NCI-H345 treated with DMSO at 0.1 percent for 48 hours (cell line): ENCODE results near the gene DDX39B.
"Not testable (repeated sequence)": the region's sequence is repeated elsewhere in the genome, so short reads cannot be mapped to it uniquely, and the experiment has no call there.

Experiments
- DNase-seq: peaks from one replicate; lab custom pipeline; 2025; ENCODE audit not compliant: unreplicated experiment; lab: John Stamatoyannopoulos, UW

DDX39B gene

DNA sequence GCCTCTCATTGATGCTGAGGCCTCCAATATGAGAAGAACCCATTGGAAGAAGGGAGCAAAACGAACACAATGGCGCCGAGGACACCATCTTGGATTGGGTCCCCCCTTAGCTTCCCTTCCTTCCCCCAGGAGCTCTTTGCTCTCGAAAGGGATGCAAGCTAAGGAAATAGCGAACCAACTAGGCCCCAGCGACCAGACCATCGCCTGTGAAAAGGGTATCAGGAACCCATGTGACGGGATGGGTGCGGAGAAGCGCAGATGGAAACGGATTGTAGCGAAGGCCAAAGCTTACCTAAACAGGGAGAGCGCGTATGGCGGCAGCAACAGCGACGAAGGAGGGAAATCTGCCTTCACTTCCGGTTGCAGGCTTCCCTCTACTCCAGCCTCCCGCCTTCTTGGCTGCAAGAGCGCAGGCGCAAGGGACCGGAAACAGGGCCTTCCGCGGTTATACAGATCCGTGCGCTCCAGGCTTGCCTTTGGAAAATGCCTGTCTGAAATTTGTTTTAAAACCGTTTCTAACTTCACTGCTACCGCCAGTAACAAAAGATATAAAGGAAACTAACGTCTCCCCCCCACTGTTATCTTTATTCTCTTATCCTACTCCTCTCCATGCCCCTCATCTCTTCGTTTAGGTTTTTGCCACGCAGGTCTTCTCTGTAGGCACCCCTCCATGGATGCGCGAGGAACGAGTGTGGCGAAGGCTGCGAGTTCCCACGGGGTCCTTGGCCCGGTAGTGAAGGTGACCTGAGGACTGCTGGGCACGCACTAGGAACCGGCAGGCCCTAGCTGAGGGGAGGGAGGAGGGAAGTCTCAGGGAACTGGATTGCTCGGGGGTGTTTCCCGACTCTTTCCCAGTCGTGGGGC lies at the start of gene DDX39B:
DDX39B (minus strand) TSS at position 346 of the 864 bp plus-strand sequence. CDS start 1,471 bp downstream, outside the sequence.
- peak; percentile 97 for DNase-seq

- DNase-seq: not testable (repeated sequence)
These were observed 48.9 kb upstream of the DDX39B start for GRCh38 chr6:31590691-31591090.

- no peak for DNase-seq
These were observed 47.3 kb upstream of the DDX39B start for GRCh38 chr6:31588871-31589650.

- DNase-seq: no peak
These were observed 46.3 kb upstream of the DDX39B start for GRCh38 chr6:31587791-31588777.

DNA sequence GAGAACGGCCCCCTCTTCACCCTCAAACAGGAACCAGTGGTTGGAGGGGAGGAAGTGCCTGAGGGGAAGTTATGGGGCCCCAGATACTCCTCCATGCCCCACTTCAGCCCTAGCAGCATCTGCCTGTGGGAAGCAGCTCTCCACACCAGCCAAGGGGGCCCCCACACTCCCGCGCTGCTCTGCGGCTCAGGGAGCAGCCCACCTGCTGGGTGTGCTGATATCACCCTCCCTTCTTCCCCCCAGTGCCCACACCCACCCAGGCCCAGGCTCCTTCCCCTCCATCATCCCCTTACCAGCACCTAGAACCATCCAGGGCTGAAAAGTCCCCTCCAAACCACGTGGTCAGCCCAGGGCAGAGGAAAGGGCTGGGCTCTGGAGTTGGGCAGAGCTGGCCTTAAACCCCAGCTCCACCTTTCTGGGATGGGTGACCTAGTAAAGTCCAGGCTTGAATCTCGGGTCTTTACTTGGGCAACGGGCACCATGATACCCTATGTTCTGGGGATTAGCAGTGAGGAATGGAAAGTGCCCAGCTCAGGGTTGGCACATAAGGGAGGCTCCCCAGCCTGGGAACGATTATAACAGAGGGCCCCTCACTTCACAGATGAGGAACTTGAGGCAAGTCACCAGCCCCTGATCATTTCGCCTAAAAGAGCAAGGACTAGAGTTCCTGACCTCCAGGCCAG lies 44.9 kb upstream of the DDX39B start:
- no peak for DNase-seq

- no peak for DNase-seq
These were observed 44.2 kb upstream of the DDX39B start, which contains the start of gene LST1 for GRCh38 chr6:31586008-31586407. Gene LST1 (plus strand): TSS chr6:31586277. CDS start chr6:31587300, 1,023 bp downstream.

DNA sequence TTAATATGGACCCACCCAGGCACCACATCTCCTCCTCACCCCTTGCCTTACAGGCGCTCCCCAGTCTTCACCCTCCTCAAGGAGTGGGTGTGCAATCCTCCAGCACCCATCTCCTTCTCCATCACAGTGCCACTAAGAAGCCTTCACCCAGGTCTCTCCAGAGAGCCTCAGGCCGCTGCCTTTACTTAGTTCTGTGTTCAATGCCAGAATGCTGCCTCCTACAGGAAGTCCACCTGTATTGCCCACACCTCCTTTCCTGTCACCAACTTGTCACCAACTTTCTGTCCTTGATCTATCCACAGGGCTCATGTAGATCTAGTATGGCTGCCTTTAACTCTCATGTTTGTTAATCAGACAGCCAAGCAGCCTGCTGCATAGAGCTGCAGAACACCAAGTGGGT lies 43.7 kb upstream of the DDX39B start:
- no peak for DNase-seq

DNA sequence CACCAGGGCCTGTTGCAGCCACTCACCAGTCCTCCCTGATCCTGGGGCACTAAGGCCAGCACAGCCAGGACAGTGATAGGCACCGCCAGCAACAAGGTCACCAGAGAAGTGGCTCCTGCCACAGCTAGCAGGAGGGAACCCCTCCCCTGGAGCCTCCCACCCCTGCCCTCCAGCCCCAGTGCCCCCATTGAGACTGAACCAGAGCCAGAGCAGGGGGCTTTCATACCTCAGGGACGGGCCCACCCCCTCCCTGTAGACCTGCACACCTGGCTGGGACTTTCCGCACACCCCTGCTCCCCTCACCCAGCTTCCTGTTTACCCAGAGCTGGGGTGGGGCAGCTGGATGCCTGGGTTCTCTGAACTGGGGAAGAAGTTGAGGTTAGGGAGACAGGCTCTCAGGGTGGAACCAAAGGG lies 40.4 kb upstream of the DDX39B start, which contains the start of gene LTB:
LTB (minus strand) TSS at position 195 of the 414 bp plus-strand sequence; CDS start at position 188, 7 bp downstream.
- DNase-seq: no peak

- no peak for DNase-seq
These were observed 39.8 kb upstream of the DDX39B start for GRCh38 chr6:31581434-31582229.

DNA sequence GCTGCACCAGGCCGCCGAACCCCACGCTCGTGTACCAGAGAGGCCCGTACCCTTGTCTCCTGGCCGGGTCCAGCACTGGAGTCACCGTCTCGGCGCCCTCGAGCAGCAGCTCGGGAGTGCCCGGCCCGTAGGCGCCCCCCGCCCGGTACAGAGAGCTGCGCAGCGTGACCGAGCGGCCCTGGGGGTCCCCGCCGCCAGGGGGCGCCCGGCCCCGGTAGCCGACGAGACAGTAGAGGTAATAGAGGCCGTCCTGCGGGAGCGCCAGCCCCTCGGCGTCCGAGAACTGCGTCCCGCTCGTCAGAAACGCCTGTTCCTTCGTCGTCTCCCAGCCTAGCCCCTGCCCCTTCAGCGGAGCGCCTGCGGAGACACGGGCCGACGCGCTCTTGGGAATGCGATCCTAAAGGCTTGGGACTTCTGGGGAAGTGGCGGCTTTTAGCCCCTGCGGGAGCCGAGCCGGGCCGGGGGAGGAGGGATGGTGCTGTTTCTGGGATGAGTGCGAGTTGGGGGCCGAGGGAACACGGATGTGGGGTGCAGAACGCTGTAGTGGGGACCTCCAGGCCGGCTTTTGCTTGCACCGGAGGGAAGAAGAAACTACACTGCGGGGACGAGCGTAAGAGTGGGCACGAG lies 39.1 kb upstream of the DDX39B start:
- peak; percentile 34 for DNase-seq

GRCh38 chr6:31580438-31580740 lies 38.6 kb upstream of the DDX39B start:
- no peak for DNase-seq

DNA sequence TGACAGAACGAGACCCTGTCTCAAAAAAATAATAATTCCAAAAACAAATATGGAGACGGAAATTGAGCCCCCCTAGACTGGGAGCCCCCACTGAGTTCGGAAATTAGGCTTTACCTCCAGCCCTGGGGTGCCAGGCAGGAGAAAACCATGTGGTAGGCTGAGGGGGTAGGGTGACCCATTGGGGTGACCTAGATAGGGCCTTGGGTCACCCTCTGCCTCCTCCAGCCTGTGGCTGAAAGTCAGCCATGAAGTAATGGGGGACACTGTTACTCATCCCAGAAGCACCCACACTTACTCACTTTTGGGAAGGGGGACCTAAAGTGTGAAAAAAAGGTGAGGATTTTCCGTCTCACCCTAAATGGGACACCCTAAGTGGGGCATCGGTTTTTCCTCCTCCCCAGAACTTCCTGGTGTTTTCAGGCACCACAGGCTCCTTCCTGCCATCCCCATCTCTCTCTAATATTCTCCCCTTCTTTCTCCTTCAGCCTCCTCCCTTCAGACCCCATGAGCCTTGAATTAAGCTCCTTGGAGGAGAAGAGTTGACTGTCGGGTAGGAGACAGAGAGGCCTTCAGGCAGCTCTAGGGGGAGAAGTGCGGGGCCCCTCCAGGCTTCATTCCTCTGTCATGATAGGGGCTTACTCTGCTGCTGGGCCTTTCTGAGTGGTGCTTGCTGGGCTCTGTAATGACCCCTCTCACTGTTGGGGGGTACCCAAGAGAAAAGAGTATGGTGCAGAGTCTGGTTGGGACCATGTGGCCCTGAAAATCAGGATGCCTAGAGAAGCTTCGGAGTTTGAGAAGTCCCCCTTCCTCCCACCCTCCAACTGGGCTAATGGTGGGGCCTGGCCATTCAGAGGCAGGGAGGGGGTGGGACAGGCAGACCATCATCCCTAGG lies 38.0 kb upstream of the DDX39B start:
- DNase-seq: no peak

DNA sequence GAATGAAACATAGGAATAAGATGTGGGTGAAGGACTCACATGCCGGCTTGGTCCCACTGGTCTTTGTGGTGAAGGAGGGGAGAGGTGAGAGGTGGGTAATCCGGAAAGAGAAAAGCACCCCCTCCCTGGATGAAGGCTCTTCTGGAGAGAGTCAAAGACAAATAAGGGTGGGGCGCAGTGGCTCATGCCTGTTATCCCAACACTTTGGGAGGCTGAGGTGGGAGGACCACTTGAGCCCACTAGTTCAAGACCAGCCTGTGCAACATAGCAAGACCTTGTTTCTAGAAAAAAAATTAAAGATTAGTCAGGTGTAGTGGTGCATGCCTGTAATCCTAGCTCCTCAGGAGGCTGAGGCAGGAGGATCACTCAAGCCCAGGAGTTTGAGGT lies 37.3 kb upstream of the DDX39B start:
- DNase-seq: no peak

GRCh38 chr6:31578184-31579118 lies 36.6 kb upstream of the DDX39B start:
- no peak for DNase-seq

- no peak for DNase-seq
These were observed 35.8 kb upstream of the DDX39B start for GRCh38 chr6:31577579-31577966.

- no peak for DNase-seq
These were observed 35.2 kb upstream of the DDX39B start for GRCh38 chr6:31576897-31577578.
